Iris pigment epithelial cell (primary cell): ENCODE measurements around the gene CALU.

Experiments
- DNase-seq: peaks from one replicate; pipeline ENCODE4 v3.0.0-alpha.2; 2011; ENCODE audit warnings: low read depth

Gene CALU

GRCh38 chr7:128811631-128812430 lies 72.7 kb downstream of the CALU start:
- no peak for DNase-seq

GRCh38 chr7:128812514-128813168 lies 73.5 kb downstream of the CALU start:
- DNase-seq, result peak; percentile 55

GRCh38 chr7:128814499-128814898 lies 75.3 kb downstream of the CALU start:
- DNase-seq, result no peak

- DNase-seq, result no peak
Measured at GRCh38 chr7:128815289-128815942, 76.3 kb downstream of the CALU start.

GRCh38 chr7:128818694-128819093 lies 79.5 kb downstream of the CALU start:
- DNase-seq, result no peak
